ENCODE measurements around the gene FANCD2OS. TPM values are rescaled to one million over a fixed set of nuclear protein-coding genes. Genes with fewer than 3 reads are reported as not detected.

The FANCD2OS gene
- total RNA-seq, 1 experiment from 2014 or later, result not detected

DNA sequence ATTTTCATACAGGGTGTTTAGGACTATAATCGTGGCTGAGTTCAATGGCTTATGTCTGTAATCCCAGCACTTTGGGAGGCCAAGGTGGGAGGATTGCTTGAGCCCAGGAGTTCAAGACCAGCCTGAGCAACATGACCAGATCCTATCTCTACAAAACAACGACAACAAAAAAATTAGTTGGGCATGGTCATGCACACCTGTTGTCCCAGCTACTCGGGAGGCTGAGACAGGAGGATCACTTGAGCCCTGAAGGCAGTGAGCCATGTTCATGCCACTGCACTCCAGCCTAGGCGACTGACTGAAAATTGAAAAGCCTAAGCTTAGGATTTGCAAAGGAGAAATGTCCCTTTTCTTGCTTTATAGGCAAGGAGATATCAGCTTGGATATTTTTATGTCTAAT lies 8.9 kb upstream of the FANCD2OS start:
- Histone ChIP-seq H3K27me3 (ENCODE audit: low read length) (no peaks in the 10 kb centered on the region), H2AFZ (ENCODE audit: low read length) (no peak overlapping the region), H3F3A (ENCODE audit: low read length, unreplicated experiment) (no peaks in the 10 kb centered on the region), H3K4me3 (ENCODE audit: low read length) (peak overlapping the region; percentile 94), H3K9me2 (replicated peaks; ENCODE audit: low read length) (no peaks in the 10 kb centered on the region), H3K4me1 (ENCODE audit: insufficient read depth, low read length) (peaks cover 19% of the 10 kb centered on the region), H3K79me2 (ENCODE audit: low read length) (peaks cover 64% of the 10 kb centered on the region), H3K4me2 (ENCODE audit: low read length) (peak overlapping the region; percentile 91), H3K9ac (ENCODE audit: low read length) (no peak overlapping the region), H4K20me1 (ENCODE audit: low read length) (peaks cover 18% of the 10 kb centered on the region; the same call in 1 of the 2 replicates), H3K9me3 (ENCODE audit: low read length) (no peaks in the 10 kb centered on the region), H3K27ac (ENCODE audit: low read length) (no peak overlapping the region), H3K36me3 (ENCODE audit: low read depth, low read length) (peaks cover 3% of the 10 kb centered on the region; the same call in 1 of the 2 replicates)
- intact Hi-C loops (cut with micrococcal nuclease), result loop anchor here (10.0 kb wide), 1 partner anchor 142 kb away; no protein-coding TSS in a partner anchor
- TF ChIP-seq EZH2 (IDR thresholded peaks at IDR 0.05; ENCODE audit: low read length, unreplicated experiment) (no peak), EZH2phosphoT487 (IDR thresholded peaks at IDR 0.05; ENCODE audit: borderline replicate concordance, low read length) (no peak)
- TF ChIP-seq, protein P1, sequence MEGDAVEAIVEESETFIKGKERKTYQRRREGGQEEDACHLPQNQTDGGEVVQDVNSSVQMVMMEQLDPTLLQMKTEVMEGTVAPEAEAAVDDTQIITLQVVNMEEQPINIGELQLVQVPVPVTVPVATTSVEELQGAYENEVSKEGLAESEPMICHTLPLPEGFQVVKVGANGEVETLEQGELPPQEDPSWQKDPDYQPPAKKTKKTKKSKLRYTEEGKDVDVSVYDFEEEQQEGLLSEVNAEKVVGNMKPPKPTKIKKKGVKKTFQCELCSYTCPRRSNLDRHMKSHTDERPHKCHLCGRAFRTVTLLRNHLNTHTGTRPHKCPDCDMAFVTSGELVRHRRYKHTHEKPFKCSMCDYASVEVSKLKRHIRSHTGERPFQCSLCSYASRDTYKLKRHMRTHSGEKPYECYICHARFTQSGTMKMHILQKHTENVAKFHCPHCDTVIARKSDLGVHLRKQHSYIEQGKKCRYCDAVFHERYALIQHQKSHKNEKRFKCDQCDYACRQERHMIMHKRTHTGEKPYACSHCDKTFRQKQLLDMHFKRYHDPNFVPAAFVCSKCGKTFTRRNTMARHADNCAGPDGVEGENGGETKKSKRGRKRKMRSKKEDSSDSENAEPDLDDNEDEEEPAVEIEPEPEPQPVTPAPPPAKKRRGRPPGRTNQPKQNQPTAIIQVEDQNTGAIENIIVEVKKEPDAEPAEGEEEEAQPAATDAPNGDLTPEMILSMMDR (conservative IDR thresholded peaks at IDR 0.05; ENCODE audit: low read depth, low read length), result no peak
- POLR2A ChIA-PET (ENCODE audit: unreplicated experiment), result no interaction called here
- DNase-seq, result no peak
- CTCF ChIA-PET, result no interaction called here
- BruUV-seq (replicated peaks), result no TSS peak
- ATAC-seq, result no peak

DNA sequence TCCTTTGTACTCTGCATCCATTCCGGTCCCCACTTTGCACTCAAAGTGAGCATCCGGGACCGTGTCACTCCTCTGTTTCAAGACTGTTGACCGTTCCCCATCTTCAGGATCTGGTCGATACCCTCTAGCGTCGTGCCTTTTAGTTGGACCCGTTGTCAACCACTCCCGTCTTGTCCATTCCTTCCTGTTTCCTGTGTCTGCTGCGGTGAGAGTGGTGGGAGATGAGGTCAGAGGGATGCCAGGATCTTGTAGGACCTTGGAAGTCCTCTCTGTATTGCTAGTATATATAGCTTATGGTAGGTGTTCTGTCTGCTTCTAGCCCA lies 8.0 kb upstream of the FANCD2OS start:
- no TSS peak for BruUV-seq (replicated peaks)
- ATAC-seq, result peak; percentile 42
- peak overlapping the region; percentile 74 for H2AFZ ChIP-seq (ENCODE audit: low read length)
- peaks cover 3% of the 10 kb centered on the region; the same call in 1 of the 2 replicates for H3K36me3 ChIP-seq (ENCODE audit: low read depth, low read length)
- DNase-seq, result peak; percentile 42
- no peaks in the 10 kb centered on the region for H3K9me3 ChIP-seq (ENCODE audit: low read length)
- POLR2A ChIA-PET (ENCODE audit: unreplicated experiment), result interaction anchor here (0.6 kb wide), 2 partner anchors 19 to 76 kb away, joined by 5 read pairs; no protein-coding TSS in a partner anchor
- intact Hi-C loops (cut with micrococcal nuclease), result loop anchor here (10.0 kb wide), 1 partner anchor 141 kb away; no protein-coding TSS in a partner anchor
- H3F3A ChIP-seq (ENCODE audit: low read length, unreplicated experiment), result no peaks in the 10 kb centered on the region
- peaks cover 16% of the 10 kb centered on the region; the same call in 1 of the 2 replicates for H4K20me1 ChIP-seq (ENCODE audit: low read length)
- H3K79me2 ChIP-seq (ENCODE audit: low read length), result peaks cover 57% of the 10 kb centered on the region
- H3K9me2 ChIP-seq (replicated peaks; ENCODE audit: low read length), result no peaks in the 10 kb centered on the region
- peak overlapping the region; percentile 94 for H3K4me3 ChIP-seq (ENCODE audit: low read length)
- 0 out of 2 replicates have a peak overlapping the region, but pooled peaks have one; percentile 22 for H3K27ac ChIP-seq (ENCODE audit: low read length)
- CTCF ChIA-PET, result no interaction called here
- no peak for TF ChIP-seq EZH2 (IDR thresholded peaks at IDR 0.05; ENCODE audit: low read length, unreplicated experiment)
- TF ChIP-seq, protein P1 (conservative IDR thresholded peaks at IDR 0.05; ENCODE audit: low read depth, low read length), result no peak
- TF ChIP-seq EZH2phosphoT487 (IDR thresholded peaks at IDR 0.05; ENCODE audit: borderline replicate concordance, low read length), result no peak
- peak overlapping the region; percentile 91 for H3K4me2 ChIP-seq (ENCODE audit: low read length)
- H3K9ac ChIP-seq (ENCODE audit: low read length), result peak overlapping the region; percentile 85
- peaks cover 19% of the 10 kb centered on the region for H3K4me1 ChIP-seq (ENCODE audit: insufficient read depth, low read length)
- no peaks in the 10 kb centered on the region for H3K27me3 ChIP-seq (ENCODE audit: low read length)

All from PC-3 (cell line).